ENCODE results near the gene MLC1.

Gene MLC1

DNA sequence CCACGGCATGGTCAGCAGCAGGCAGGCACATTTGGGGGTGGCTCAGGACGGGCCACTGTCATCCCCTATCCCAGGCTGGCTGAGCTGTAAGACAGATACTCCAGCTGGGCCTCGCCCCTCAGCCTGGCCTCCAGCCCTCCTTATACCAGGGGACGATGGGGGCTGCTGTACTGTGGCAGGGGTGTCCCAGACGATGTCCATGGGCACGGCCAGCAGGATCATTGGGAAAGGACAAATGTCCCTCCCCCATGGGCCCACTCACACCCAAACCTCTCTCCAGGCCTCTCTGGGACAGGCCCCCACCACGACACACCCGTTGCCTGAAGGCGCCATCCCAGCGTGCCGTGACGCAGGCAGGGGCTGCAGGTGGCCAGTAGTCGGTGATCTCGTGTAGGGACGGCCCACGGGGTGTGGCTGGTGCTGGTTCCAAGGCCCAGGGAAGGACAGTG, 71.1 kb downstream of the MLC1 start:
- DNase-seq: no peak

DNA sequence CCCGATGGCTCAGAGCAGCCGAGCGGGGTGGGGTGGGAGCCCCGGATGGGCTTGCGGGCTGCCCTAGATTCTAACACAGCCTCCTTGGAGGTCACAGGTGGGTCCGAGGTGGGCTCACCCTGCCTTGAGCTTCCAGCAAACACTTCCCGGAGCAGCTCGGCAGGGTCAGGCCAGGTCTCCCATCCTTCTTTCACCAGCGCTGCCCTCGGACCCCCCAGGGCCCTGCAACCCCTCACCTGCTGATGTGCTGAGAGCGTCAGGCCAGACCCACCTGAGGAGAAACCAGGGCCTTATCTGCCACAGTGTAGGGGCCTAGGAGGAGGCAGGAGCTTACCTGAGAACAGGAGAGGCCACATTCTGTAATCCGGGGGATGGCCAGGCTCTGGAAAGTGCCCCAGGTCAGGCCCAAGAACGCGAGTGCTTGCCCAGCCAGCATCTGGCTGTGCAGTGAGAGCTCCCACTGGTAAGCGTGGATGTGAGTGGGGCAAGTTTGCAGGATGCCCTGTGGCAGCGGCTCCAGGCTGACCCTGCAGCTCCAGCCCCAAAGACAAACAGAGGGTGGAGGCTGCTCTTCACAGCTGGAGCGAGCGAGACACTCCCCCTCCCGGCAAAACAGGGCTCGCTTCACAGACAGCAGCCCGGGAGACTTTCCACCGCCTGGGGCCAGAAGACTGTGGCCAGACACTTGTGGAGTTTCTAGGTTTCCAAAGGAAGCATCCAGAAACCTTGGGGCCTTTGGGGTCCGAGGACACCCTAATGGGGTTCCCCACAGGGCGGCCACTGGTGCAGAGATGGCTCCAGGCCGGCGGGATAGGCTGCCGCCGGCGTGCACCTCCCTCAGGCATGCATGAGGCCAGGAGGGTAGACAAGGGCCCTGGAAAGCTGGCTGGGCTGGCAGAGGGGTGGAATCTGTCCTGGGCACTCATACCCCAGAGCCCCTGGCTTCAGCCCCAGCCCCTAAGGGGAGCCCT, 72.7 kb downstream of the MLC1 start, which contains the start of gene IL17REL:
TSS of gene IL17REL (minus strand) at position 555 of the 971 bp plus-strand sequence. CDS start at position 436, 119 bp downstream.
- no peak for DNase-seq

DNA sequence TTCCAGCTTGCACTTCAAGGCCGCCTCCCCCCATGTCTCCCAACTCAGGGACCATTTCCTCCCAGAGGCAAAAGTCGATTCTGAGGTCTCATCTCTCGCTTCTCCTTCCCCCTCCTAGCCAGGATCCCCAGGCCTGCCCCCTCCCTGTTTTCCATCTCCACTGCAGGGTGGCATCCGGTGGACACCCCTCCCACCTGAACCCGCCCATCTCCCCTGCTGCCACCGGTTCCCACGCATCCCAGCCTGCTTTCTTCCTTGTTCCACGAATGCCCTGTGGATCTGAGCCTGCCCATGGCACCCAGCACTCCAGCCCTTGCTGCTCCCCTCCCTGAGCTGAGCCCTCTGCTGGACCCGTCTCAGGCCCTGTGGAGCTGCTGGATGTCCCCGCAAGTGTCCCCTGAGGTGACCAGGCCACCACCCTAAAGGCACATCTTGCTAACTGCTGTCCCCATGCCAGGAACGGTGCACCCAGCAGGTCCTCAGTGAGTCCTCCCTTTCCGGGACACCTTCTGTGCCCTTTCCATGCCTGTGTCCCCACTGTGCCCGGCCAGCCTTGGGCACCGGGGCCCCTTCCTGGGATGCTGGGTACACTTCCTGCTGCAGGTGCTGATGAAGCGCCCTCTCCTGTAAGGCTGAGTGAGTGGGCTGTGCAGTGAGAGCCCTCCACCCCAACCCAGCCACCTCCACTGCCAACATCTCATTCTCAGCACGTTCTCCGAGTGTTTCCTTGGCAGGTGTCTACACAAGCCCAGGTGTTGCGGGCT, 73.6 kb downstream of the MLC1 start:
- no peak for DNase-seq

DNA sequence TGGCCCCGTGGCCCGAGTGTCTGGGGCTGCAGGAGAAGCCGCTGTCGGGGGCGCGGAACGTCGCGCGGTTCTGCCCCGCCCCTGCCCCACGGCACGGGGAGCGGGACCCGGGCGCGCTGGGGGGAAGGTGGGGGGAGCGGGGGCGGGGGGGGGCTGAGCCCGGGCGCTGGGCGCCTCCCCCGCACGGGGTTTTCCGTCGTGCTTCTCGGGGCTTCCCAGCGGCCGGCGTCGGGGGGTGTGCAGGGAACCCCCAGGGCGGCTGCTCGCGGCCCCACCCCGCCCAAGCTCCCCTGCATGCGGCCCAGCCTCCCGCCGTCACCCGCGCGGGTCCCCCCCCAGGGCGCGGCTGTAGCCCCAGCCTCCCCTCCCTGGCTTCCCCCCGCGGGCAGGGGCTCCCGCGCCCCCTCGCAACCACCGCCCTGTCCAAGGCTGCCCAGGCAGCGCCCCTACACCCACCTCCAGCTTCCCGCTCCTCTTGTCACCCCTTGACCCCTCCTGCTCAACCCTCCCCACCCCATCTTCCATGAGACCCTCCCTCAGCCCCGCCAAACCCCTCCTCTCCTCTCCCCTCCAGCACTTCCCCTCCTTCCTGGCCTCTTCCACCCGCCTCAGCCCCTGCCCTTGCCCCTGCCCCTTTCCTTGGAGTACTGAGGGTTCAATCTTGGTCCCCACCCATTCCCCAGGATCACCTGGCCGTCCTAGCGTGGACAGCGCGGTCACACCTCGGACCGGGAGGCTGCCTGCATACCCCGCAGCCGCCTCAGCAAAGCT, 74.4 kb downstream of the MLC1 start:
- DNase-seq: no peak

DNA sequence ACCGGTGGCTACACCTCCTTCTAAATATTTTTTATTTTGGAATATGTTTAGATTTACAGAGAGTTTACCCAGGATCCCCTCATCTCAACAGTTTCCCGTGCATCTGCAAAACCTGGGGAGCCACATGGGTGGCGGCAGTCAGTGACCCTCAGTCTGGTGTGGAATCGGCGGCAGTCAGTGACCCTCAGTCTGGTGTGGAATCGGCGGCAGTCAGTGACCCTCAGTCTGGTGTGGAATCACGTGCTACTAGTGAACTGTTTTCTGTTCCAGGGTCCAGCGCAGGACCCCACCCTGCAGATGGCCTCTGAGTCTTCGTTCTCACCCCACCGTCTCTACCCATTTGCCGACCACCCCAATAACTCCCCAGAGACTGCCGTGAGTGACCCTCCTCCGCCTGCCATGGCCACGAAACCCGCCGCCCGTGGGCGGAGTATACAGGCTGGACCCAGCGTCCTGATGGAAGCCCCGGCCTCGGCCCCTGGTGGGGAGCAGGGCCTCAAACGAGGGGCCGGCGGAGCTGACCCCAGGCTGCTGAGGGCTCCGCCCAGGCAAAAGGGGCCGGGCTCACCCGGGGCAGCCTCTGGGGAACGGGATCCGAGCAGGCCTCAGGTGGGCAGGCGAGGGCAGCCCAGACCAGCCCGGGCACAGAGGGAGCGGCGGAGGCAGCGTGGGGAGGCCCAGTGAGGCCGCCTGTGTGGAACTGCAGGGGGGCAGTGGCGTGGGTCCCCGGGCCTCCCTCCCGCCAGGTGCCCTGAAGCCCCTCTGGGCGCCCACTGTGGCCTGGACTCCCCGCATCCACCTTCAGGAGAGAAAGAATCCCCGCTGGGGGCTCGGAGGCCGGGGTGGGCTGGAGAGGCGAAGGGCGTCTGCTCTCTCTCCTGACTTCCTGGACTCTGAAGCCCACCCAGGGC, 75.2 kb downstream of the MLC1 start:
- no peak for DNase-seq
